ENCODE measurements around the gene EXOC6.
"Not testable (repeated sequence)": the region's sequence is repeated elsewhere in the genome, so short reads cannot be mapped to it uniquely, and the experiment has no call there.

Gene EXOC6

GRCh38 chr10:92957223-92958010, 109.1 kb downstream of the EXOC6 start:
- no peak for DNase-seq

GRCh38 chr10:92961638-92962037, 113.3 kb downstream of the EXOC6 start:
- no peak for DNase-seq

GRCh38 chr10:92965314-92965713, 117.0 kb downstream of the EXOC6 start:
- peak; percentile 38 for DNase-seq

GRCh38 chr10:92967641-92968040, 119.3 kb downstream of the EXOC6 start:
- no peak for DNase-seq

GRCh38 chr10:92969151-92969550, 120.8 kb downstream of the EXOC6 start:
- no peak for DNase-seq

GRCh38 chr10:92970301-92971070, 122.2 kb downstream of the EXOC6 start:
- DNase-seq, result no peak

GRCh38 chr10:92972066-92972870, 123.9 kb downstream of the EXOC6 start:
- no peak for DNase-seq

GRCh38 chr10:92972886-92973285, 124.6 kb downstream of the EXOC6 start:
- no peak for DNase-seq

GRCh38 chr10:92976278-92976677, 128.0 kb downstream of the EXOC6 start:
- not testable (repeated sequence) for DNase-seq

- no peak for DNase-seq
Observed at GRCh38 chr10:92989250-92989649, 140.9 kb downstream of the EXOC6 start.

GRCh38 chr10:92990615-92991014, 142.3 kb downstream of the EXOC6 start:
- no peak for DNase-seq

- no peak for DNase-seq
Observed at GRCh38 chr10:92991513-92991912, 143.2 kb downstream of the EXOC6 start.

GRCh38 chr10:92993699-92994272, 145.5 kb downstream of the EXOC6 start:
- DNase-seq, result no peak

- DNase-seq, result no peak
Observed at GRCh38 chr10:92995509-92995908, 147.2 kb downstream of the EXOC6 start.

- DNase-seq, result no peak
Observed at GRCh38 chr10:92997620-92998019, 149.3 kb downstream of the EXOC6 start.

- no peak for DNase-seq
Observed at GRCh38 chr10:92999191-92999590, 150.9 kb downstream of the EXOC6 start.

- DNase-seq, result no peak
Observed at GRCh38 chr10:93006435-93007039, 158.2 kb downstream of the EXOC6 start.

- no peak for DNase-seq
Observed at GRCh38 chr10:93015722-93016121, 167.4 kb downstream of the EXOC6 start.

- no peak for DNase-seq
Observed at GRCh38 chr10:93023013-93023650, 174.8 kb downstream of the EXOC6 start.

- no peak for DNase-seq
Observed at GRCh38 chr10:93026072-93026471, 177.8 kb downstream of the EXOC6 start.

GRCh38 chr10:93027508-93027907, 179.2 kb downstream of the EXOC6 start:
- DNase-seq, result no peak

GRCh38 chr10:93028883-93029282, 180.6 kb downstream of the EXOC6 start:
- no peak for DNase-seq

All from CD4-positive, alpha-beta T cell treated with Interleukin-10 for 1 hour (primary cell).